ENCODE data around the gene NHLH1.

The NHLH1 gene

DNA sequence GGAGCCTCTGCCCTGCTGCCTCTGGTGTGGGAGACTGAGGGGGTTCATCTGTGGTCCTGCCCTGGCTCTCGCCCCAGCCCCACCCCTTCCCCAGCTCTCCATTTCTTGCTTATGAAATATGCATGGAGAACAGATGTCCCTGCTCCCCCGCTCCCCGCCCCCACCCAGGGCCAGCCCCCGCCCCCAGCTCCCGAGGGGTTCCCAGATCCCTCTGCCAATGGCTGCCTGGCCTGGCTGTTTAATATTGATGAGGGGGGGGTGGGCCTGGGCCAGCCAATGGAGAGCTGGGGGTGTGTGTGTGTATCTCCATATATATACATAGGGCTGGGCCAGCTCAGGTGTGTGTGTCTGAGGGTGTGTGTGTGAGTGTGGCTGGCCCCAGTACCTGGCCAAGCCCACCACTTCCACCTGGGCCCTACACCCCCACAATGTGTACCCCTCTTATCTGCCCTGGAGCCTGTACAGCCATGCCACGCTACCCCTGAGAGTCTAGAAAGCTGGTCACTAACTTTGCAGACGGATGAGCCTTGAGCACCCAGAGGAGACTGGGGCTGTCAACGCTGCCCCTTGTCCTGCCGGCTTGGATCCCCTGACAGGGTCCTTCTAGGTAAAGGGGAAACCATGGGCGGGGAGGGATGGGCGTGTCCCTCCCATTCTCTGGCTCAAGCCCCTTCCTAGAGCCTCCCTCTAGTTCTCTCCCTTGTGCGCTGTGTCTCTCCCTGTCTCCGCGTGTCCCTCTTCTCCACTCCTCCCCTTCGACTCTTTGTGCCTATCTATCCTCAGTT lies at the start of gene NHLH1:
Gene NHLH1, plus strand, starts transcription at position 341 of the 785 bp plus-strand sequence. CDS start 3,661 bp downstream, outside the sequence.
- no peak for DNase-seq (ENCODE audit: low read depth in 4 of 4, low spot score in 1 of 4)

DNA sequence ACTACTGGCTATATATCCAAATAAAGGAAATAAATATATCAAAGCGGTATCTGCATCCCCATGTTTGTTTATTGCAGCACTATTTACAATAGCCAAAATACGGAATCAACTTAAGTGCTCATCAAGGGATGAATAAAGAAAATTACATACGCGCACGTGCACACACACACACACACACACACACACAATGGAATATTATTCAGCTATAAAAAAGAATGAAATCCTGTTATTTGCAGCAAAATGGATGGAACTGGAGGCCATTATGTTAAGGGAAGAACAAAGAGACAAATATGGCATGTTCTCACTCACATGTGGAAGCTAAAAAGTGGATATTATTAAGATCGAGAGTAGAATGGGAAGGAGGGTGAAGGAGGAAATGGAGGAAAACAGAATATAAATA lies 44.0 kb upstream of the NHLH1 start:
- no peak for DNase-seq (ENCODE audit: low read depth in 4 of 4, low spot score in 1 of 4)

DNA sequence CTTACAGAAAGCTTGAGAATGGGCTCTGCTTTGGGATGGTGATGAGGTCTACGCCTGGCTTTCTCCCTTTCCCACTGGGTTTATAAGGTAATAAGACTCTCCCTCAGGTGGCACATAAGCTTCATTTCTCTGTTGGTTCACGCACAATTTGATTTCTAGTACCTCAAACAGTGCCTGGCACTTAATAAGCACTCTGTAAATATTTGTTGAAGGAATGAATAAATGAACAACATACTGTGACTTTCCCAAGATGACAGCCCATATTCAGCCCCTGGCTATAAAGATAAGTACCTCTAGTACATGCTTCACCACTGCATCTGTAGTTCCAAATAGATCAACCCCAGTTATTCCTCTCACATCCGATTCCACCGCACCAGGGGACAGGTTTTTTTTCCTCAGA lies 41.6 kb upstream of the NHLH1 start:
- no peak for DNase-seq (ENCODE audit: low read depth in 4 of 4, low spot score in 1 of 4)

DNA sequence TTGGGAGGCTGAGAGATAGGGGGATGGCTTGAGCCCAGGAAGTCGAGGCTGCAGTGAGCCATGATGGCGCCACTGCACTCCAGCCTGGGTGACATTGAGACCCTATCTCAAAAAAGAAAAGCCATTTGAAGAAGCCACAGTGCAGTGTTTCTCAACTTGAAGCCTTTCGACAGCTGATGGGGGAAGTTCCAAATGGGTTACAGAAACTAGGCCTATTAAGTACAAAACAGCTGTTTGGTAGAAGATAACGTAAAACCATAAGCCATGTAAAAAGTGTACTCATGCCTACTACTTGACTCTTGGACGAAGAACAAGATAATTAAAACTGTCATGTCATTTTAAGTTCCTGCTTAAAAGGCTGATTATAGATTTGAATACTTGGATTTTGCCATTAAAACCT lies 40.5 kb upstream of the NHLH1 start:
- no peak for DNase-seq (ENCODE audit: low read depth in 4 of 4, low spot score in 1 of 4)

DNA sequence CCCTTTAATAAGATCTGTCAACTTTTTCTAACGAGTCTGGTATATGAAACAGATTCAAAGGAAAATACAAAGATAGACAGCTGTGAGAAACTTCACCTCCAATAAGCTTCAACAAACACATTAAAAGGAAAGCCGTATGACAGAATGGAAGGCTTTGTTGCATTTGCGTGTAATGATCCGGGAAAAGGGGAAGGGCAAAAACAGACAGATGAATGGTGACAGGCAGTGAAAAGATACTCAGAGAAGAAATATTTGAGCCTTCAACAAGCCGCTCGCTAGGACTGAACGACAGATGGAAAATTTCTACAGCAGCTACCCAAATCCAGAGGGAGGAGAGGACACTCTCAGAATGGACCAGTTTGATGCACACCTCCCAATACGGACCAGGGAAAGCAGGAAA lies 38.7 kb upstream of the NHLH1 start:
- no peak for DNase-seq (ENCODE audit: low read depth in 4 of 4, low spot score in 1 of 4)

DNA sequence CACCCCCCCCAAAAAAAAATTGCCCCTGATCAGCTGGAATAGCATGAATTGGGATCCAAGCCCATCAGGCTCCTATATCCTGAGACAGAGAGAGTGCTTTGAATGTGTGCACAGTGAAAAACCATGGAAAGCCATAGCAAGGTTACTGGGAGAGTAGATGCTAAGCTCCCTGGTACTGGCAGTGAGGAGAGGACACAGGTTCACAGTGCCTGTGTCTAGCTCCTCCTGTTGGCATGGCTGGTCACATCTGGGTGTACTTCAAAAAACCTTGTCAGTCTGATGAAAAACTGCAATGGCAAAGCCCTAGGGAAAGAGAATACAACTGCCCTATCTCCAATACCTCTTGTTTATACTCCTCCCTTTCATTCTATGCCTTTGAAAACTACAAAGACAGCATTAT lies 36.8 kb upstream of the NHLH1 start:
- DNase-seq (ENCODE audit: low read depth in 4 of 4, low spot score in 1 of 4): no peak

DNA sequence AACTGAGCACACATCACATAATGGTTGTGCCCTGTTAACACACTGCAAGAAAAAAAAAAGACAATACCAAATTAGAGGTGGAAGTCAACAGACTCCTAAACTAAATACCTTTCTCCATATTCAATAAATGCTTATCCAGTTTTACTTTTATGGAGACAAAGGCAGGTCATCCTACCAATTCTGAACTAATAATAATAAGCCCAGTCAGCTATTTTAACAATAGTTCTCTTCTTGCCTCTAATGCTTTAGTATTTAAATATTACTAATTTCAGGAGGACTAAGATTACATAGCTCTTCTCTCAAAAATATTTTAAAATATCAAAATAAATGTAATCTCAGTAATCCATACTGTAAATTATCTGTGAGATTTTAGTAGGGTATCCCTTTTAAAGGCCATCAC lies 34.4 kb upstream of the NHLH1 start:
- DNase-seq (ENCODE audit: low read depth in 4 of 4, low spot score in 1 of 4): no peak

DNA sequence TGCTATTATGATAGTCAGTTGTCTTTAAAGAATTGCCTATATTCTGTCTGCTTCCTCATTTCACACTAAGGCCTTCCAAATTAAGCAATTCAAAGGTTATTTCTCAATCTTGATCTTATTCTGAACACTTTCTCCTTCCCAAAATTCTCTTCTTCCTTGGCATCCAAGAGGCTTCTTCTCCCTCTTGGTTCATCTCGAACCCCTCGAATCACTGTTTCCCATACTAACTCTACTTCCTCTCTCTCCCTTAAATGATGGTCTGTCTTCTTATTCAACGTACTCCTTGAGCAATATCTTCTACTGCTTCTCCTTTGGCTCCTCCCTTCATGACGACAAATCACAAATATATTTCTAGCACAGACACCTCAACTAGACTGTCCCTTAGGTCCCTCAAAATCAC lies 28.3 kb upstream of the NHLH1 start:
- DNase-seq (ENCODE audit: low read depth in 4 of 4, low spot score in 1 of 4): no peak

DNA sequence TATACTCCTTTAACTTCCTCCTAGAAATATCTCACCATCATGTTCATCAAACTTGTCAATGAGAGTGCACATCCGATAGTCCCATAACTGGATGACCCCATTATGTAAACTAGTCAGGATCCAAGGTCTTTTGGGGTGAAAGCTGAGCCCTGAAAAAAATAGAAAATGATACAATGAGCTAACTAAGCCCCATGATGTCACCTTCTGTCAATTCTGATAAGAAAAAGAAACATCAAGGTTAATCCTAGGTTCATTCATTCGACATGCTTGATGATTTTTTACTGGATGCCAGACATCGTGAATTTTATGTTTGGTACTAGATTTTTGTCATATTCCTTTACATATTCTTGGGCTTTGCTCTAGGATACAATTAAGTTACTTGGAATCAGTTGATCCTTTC lies 26.7 kb upstream of the NHLH1 start:
- DNase-seq (ENCODE audit: low read depth in 4 of 4, low spot score in 1 of 4): no peak

DNA sequence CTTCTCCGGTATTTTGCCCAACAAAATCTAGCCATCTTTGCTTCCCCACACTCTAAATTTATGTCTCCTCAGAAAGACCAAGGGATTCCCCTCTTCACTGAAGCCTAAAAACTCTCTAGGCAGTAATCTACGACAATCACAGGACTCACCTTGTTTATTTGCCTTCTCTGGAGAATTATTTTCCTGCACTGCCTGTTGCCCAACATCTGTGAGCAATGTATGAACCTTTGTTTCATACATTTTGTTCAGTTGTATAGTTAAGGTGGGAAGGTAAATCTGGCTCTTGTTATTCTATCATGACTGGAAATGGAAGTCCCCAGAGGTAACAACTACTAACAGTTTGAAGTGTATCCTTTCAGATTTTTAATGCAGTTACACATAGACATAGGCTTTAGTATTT lies 26.0 kb upstream of the NHLH1 start:
- no peak for DNase-seq (ENCODE audit: low read depth in 4 of 4, low spot score in 1 of 4)

DNA sequence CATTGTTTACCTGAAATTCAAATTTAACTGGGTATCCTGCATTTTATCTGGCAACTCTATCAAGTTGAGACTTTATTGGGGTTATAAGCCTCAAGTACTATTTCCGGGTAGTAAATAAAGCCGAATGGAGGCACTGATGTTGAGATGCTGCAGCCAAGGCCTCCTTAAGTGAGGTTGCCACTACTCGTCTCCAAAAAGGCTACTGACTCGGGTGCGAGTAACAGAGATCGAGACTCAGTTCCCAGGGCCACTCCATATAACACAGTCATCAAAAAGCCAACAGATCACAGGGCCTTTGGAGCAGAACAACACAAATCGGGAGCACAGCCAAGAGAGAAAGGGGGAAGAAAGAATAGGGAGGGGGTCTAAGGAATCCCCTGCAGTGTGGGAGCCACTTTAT lies 24.3 kb upstream of the NHLH1 start:
- no peak for DNase-seq (ENCODE audit: low read depth in 4 of 4, low spot score in 1 of 4)

DNA sequence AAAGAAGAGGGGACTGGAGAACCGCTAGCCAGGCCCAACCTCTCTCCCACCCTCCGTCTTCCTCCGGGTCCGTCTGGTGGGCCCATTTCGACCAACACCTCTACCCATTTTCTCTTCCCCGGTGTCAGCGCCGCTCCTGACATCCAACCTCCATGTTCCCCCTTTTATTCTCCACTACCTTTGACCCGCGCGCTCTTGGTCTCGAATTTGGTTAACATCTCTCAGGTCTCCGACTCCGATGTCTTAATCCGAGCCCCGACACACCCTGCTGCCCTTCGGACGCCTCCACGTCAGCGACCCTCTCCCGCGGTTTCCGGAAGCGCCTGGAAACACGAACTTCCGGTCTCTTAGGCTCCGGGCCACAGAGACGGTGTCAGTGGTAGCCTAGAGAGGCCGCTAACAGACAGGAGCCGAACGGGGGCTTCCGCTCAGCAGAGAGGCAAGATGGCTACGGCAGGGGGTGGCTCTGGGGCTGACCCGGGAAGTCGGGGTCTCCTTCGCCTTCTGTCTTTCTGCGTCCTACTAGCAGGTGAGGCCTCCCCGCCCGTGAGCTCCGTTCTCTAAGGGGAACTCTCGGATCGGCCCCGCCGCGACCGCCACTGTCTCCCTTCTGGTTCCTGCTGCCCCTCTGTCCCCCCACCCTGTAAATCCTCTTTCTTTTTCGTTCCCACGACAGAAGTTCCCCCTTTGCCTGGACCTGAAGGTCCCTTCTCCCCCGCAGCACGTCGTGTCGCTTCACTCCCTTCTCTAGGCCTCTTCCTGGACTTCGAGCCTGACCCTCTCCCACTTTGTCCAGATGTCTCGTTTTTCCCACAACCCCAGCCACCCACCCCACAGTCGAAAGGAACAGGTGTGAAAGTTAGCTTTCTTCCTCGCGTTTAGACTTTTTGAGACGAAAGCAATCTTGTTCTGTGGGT lies 23.7 kb upstream of the NHLH1 start, which contains the start of the genes COPA and NCSTN:
Gene COPA, minus strand, starts transcription at position 298 of the 917 bp plus-strand sequence. Its CDS starts 80 bp downstream, at position 218.
Gene NCSTN, plus strand, starts transcription at position 431 of the 917 bp plus-strand sequence. Its CDS starts 14 bp downstream, at position 445.
- DNase-seq (ENCODE audit: low read depth in 4 of 4, low spot score in 1 of 4): peak; percentile 70 to 86 (median 78)

DNA sequence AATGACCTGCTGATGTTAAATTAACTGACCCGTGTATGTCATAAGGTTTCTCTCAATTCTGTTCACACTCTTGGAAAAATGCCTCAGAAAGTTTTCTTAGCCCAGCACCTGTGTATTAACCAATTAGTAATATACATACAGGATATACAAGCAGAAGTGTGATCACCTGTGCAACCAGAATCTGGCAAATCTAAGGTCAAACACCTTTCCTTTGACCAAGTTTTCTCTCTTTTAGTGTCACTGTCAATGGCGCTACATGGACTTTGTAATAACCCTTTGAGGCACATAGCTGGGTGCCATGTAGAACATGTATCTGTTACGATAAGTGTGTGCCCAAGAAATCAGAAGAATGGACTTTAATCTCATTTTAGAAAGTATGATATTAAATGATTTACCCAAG lies 22.6 kb upstream of the NHLH1 start:
- DNase-seq (ENCODE audit: low read depth in 4 of 4, low spot score in 1 of 4): no peak

DNA sequence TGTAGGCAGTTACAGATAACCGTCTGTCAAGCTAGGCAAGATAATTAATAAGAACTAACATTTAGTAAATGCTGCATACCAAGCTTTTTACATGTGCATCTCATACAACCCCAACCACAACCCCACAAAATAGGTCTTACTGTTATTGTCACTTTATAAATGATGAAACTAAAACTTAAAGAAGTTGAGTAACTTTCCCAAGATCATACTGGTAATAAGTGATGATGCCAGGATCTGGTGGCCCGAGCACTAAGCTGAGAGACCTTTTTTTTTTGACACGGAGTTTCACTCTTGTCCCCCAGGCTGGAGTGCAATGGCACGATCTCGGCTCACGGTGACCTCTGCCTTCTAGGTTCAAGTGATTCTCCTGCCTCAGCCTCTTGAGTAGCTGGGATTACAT lies 21.9 kb upstream of the NHLH1 start:
- DNase-seq (ENCODE audit: low read depth in 4 of 4, low spot score in 1 of 4): no peak

DNA sequence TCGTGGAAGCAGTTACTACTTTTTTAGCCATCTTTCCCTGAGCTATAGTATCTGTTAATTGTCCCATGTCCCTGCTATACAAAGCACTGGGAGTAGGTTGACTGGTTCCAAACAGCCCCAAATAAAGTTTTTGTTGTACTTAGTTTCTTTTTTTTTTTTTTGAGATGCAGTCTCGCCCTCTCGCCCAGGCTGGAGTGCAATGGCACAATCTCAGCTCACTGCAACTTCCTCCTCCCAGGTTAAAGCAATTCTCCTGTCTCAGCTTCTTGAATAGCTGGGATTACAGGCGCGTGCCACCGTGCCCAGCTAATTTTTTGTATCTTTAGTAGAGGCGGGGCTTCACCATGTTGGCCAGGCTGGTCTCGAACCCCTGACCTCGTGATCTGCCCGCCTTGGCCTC lies 20.4 kb upstream of the NHLH1 start:
- no peak for DNase-seq (ENCODE audit: low read depth in 4 of 4, low spot score in 1 of 4)

DNA sequence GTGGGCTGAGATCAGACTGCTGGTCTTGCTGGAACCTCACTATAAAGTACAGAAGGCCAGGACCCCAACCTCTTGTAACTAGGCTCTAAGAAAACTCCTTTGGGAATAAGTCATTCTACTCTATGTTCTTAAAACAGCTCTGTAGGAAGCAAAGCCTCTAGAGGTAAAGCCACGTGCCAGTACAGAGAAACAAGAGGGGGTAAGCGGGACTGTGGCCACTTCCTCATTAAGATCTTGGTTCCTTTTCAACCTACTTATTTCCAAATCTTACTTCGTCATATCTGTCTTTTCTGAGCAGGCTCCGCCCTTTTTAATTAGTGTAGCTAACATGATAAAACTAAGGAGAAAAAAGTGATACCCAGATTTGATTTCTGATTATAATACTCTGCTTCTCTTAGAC lies 19.9 kb upstream of the NHLH1 start:
- DNase-seq (ENCODE audit: low read depth in 4 of 4, low spot score in 1 of 4): no peak

DNA sequence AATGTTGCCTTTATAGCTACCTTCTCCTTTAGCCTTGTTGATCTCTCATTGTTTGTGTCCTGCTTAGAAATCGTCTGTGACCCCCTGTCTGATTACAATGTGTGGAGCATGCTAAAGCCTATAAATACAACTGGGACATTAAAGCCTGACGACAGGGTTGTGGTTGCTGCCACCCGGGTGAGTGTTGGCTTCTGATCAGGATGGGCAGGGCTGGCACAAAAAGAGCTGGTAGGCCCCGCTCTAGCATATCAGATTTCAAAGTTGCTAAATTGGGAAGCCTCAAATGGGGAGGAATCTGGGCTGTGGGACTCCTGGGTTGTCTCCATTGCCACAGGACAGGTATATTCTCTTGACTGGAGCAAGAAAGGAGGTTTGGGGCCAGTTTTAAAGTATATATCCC lies 15.2 kb upstream of the NHLH1 start:
- no peak for DNase-seq (ENCODE audit: low read depth in 4 of 4, low spot score in 1 of 4)

DNA sequence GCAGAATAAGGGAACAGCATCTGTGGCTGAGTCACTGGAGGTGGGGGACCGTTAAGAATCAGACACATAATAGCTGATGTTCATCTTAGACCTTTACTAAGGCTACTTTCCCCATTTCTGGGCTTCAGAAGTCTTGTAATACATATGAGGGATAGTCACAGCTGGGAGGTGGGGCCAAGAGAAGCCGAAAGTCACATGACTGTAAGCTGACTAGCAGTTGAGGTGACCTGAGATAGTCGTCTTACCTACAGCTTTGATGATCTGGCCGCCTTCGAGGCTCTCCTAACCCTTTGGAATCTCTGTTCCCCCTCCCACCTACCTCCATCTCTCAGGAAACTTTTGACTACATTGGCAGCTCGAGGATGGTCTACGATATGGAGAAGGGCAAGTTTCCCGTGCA lies 14.3 kb upstream of the NHLH1 start:
- no peak for DNase-seq (ENCODE audit: low read depth in 4 of 4, low spot score in 1 of 4)

DNA sequence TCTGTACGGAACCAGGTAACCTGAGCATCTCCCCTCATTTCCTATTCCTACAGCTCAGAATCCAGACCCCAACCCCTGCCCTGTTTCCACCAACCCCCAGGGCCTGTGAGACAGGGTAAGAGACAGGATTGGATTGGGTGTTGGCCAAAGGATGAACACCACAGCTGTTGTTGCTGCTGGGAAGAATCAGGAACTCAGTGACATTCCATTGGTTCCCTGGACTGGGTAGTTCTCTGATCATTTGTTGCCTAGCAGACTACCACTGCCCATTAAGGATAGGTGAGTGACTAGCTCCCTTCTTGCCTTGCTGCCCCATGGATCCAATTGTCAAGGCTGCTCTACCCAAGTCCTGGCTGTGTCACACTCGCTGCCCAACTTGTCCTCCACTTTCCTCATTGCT lies 13.6 kb upstream of the NHLH1 start:
- no peak for DNase-seq (ENCODE audit: low read depth in 4 of 4, low spot score in 1 of 4)

DNA sequence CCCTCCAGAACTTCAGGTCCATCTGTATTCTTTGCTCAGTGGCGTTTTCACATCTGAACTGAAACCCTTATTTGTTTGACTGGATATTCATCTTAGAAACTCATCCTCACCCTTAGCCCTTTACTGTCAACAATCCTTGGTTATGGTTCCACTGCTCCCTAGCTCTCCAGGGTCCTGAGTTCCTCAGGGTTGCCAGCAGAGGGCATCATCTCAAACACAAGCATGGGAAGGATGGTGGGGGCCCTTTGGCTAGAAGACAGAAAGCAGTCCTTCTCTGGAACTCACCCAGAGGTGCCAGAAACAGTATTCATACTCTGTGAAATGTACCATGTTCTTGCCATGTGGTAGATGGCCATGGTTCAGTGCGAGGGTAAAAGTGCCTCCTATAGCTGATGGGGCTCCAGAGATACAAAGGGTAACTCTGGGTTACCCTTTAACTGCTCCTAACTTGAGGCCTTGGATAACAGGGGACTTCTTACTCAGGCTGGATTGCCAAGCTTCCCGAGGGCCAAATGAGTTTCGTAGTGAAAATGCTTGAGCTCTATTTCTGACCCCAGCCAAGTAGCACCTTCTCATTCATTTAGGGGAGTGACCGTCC lies 12.4 kb upstream of the NHLH1 start:
- DNase-seq (ENCODE audit: low read depth in 4 of 4, low spot score in 1 of 4): no peak

DNA sequence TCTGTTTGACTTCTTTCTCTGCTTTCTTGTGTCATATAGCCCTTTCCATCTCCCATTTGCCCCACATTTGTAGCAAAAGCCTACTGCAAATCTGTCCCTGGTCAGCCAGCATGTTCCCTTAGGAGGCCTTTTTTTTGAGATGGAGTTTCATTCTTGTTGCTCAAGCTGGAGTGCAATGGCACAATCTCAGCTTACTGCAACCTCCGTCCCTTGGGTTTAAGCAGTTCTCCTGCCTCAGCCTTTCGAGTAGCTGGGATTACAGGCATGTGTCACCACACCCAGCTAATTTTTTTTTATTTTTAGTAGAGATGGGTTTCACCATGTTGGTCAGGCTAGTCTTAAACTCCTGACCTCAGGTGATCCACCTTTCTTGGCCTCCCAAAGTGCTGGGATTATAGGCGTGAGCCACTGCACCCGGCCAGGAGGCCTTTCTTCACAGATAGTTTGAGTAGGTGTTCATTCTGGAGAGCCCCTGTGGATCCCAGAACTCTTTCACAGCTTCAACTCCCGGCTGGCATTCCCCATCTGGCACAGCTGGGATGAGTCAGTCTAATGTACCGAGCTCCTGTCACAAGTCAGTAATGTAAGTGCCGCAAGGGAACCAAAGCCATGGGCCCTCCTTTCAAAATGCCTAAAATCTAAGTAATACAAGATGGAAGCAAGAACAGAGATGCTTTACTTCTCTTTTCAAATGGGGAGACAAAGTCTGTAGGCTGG lies 9.4 kb upstream of the NHLH1 start:
- no peak for DNase-seq (ENCODE audit: low read depth in 4 of 4, low spot score in 1 of 4)

Measured in stimulated activated CD4-positive, alpha-beta T cell treated with anti-CD3 and anti-CD28 coated beads, Interleukin-1b, Interleukin-23, amount 100 ng/mL, for 24 hours (primary cell).